Common myeloid progenitor, CD34-positive (primary cell): ENCODE data around the gene ACADVL.

Experiments used
- CTCF ChIA-PET: fragments of 350-600 bp; sonication (Branson Sonifier 250); formaldehyde crosslinking; loops from one replicate; lab custom pipeline; 2021; ENCODE audit warnings: antibody characterized with exemption; lab: Charles Lee
- POLR2A ChIA-PET: fragments of 350-600 bp; sonication (Branson Sonifier 250); formaldehyde crosslinking; loops from one replicate; lab custom pipeline; 2021; ENCODE audit warnings: antibody characterized with exemption; lab: Charles Lee
- DNase-seq, 3 donors: peaks; one replicate each; pipeline versions ENCODE4 v3.0.0 to v3.0.0-alpha.2; 2013
- H3K27ac ChIP-seq, 2 experiments: 1 replicate in 1 of 2; 2 replicates in 1 of 2; pipeline ENCODE4 v1.7.0; 2013; ENCODE audit warnings: inconsistent platforms in 2 of 2, low read length in 2 of 2, mild to moderate bottlenecking in 2 of 2, low read depth in 1 of 2, moderate library complexity in 1 of 2; ENCODE audit not compliant: severe bottlenecking in 2 of 2, insufficient read depth in 1 of 2, poor library complexity in 1 of 2
- H3K27me3 ChIP-seq, 5 experiments: replicated peaks in 2 of 5; 1 replicate in 3 of 5; 2 replicates in 2 of 5; pipeline versions ENCODE4 v1.6.1 to v1.7.0; 2013; ENCODE audit warnings: low read length in 4 of 5, mild to moderate bottlenecking in 2 of 5, moderate library complexity in 2 of 5, inconsistent platforms in 1 of 5; ENCODE audit not compliant: insufficient read depth in 5 of 5, control insufficient read depth in 4 of 5
- H3K36me3 ChIP-seq, 4 experiments: 1 replicate in 2 of 4; 2 replicates in 2 of 4; pipeline versions ENCODE4 v1.6.1 to v1.7.0; 2013; ENCODE audit warnings: low read length in 3 of 4, control low read depth in 1 of 4, mild to moderate bottlenecking in 1 of 4; ENCODE audit not compliant: control insufficient read depth in 4 of 4, insufficient read depth in 4 of 4
- H3K4me1 ChIP-seq, 4 experiments: 1 replicate in 3 of 4; 2 replicates in 1 of 4; pipeline versions ENCODE4 v1.6.1 to v1.7.1; 2013; ENCODE audit warnings: low read length in 3 of 4, mild to moderate bottlenecking in 3 of 4, control low read depth in 1 of 4, inconsistent platforms in 1 of 4, moderate library complexity in 1 of 4; ENCODE audit not compliant: control insufficient read depth in 4 of 4, insufficient read depth in 4 of 4; ENCODE audit errors: control extremely low read depth in 1 of 4
- H3K4me3 ChIP-seq, 7 experiments: 1 replicate in 4 of 7; 2 replicates in 3 of 7; pipeline versions ENCODE4 v1.5.1 to v1.7.0; 2013; ENCODE audit warnings: mild to moderate bottlenecking in 7 of 7, low read length in 6 of 7, moderate library complexity in 6 of 7, inconsistent platforms in 2 of 7, low read depth in 2 of 7, control low read depth in 1 of 7; ENCODE audit not compliant: insufficient read depth in 4 of 7, control insufficient read depth in 1 of 7; ENCODE audit errors: extremely low read depth in 1 of 7
- H3K9me3 ChIP-seq, 5 experiments: 1 replicate in 4 of 5; 2 replicates in 1 of 5; pipeline versions ENCODE4 v1.6.1 to v1.7.1; 2013; ENCODE audit warnings: low read length in 4 of 5, mild to moderate bottlenecking in 2 of 5, inconsistent platforms in 1 of 5, low read depth in 1 of 5, moderate library complexity in 1 of 5; ENCODE audit not compliant: control insufficient read depth in 4 of 5, insufficient read depth in 2 of 5; ENCODE audit errors: control extremely low read depth in 1 of 5
- WGBS: methylation state at CpG from one replicate; pipeline ENCODE4 v1.1.5; 2013; ENCODE audit not compliant: insufficient coverage; 5-methylcytosine and 5-hydroxymethylcytosine counted together

Gene ACADVL

DNA sequence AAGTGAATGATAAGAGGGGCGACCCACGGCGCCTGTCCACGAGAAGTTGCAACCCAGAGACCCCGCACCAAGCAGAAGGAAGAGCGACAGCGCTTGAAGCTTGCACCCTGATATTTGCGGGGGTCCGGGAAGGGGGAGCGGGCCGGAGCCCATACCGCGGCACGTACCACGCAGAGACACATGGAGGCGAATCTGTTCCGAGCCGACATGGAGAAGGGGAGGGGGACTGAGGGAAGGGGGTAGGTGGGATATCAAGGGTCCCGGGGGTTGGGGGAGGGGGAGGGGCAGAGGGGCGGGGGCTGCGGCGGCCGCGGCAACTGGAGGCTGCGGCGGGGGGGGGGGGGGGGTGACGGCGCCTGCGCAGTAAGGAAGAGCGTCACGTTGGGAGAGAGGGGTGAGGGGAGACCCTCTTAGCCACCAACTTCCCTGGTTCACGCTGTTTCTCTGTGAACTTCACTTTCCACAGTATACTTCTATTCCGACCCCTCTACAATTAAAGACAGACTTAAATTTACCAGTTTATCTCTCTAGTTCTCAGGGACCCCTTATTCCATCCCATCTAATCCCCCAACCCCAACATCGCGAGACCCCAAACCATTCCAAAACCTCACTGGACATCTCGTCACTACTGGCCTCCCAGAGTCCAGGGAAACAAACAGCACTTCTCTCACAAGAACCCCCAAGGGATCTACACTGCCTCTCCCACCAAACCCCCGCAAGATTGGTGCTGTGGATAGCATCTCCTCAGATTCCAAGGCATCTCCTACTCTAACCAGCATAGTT is 8.1 kb upstream of the ACADVL start:
- no peaks in the 10 kb centered on the region for H3K27me3 ChIP-seq
- no peak for DNase-seq
- peaks cover 8 to 36% (median 29%) of the 10 kb centered on the region in 4 experiments for H3K4me1 ChIP-seq
- ChIA-PET POLR2A (no interaction called here), CTCF (interaction anchor here (0.7 kb wide), 1 partner anchor 9 kb away, joined by 3 read pairs; no protein-coding TSS in a partner anchor)
- WGBS, result 75% methylated on average over 8 of the region's 37 CpGs
- H3K27ac ChIP-seq, result no peak overlapping the region
- H3K9me3 ChIP-seq, result no peaks in the 10 kb centered on the region
- no peak overlapping the region for H3K4me3 ChIP-seq
- peaks cover 0 to 5% (median 0%) of the 10 kb centered on the region in 4 experiments for H3K36me3 ChIP-seq

DNA sequence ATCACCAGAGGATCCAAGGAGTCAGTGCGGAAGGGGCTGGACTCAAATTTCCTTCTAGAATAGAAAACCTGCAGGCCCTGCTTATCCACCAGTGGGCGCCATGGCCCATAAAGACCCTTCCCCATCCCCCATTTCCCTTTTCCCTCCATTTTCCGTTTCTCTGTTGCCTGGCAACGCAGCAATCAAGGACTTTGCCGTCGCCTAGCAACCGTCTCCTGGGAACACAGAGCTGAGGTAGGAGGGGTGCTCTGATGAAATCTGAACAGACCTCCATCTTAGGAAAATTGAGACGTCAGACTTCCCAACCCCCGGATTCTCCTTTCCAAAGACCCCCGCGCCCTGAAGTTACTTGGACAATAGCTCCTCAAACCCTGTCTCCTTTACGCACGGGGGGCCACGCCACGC is 5.8 kb upstream of the ACADVL start:
- peaks cover 0 to 5% (median 0%) of the 10 kb centered on the region in 4 experiments for H3K36me3 ChIP-seq
- peak overlapping the region in 6 of 7 experiments; percentile 49 to 82 (median 68) for H3K4me3 ChIP-seq
- H3K9me3 ChIP-seq, result no peaks in the 10 kb centered on the region
- 8% methylated on average over 14 of the region's 15 CpGs for WGBS
- H3K27ac ChIP-seq, result peak overlapping the region; percentile 87 to 94
- ChIA-PET CTCF (interaction anchor here (0.8 to 2.7 kb wide), 10 partner anchors 20 to 168 kb away, joined by 3 to 17 read pairs (median 4); partner anchors contain the start of genes CTDNEP1, DVL2 and PHF23), POLR2A (interaction anchor here (1.1 kb wide), 1 partner anchor 25 kb away, joined by 4 read pairs; no protein-coding TSS in a partner anchor)
- H3K27me3 ChIP-seq, result no peaks in the 10 kb centered on the region
- H3K4me1 ChIP-seq, result peaks cover 8 to 53% (median 46%) of the 10 kb centered on the region in 4 experiments
- DNase-seq, result peak; percentile 93 to 97 (median 96)

DNA sequence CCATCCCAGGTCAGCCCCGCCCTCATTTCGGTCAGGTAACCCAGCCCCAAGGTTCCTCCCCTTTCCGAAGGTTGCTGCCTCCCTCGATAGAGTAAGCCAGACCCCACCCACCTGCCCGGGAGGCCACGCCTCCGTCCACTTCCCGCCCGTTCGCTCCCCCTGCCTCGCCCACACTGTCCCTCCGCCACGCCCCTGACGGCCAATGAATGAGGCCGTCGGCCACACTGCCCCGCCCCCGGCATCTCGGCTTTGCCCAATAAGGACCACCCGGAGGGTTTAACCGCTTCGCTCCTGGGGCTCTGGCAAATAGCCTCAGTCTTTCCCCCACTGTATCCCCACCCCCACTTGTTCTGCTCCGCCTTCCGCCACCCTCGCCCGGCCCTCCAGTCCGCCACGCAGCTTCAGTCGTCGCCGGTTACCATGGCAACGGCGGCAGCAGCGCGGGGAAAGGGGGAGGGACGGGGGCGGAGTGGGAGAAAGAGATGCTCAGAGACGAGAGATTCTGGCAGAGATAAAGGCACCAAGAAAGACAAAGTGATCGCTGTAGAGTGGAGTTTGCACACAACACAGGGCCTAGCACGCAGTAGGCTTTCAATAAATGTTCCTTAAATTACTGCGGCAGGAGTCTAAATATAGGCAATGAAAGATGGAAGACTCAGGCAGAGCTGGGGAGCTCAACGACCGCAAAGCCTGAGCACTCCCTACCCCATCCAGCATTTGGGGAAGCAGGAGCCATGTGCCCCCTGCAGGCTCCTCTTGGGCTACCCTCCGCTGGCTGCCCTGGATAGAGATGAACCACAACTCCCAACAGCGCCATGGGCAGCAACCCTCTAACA is 5.2 kb upstream of the ACADVL start:
- peaks cover 0 to 5% (median 0%) of the 10 kb centered on the region in 4 experiments for H3K36me3 ChIP-seq
- H3K9me3 ChIP-seq, result no peaks in the 10 kb centered on the region
- peak overlapping the region; percentile 87 to 94 for H3K27ac ChIP-seq
- CTCF ChIA-PET, result interaction anchor here (0.6 to 2.7 kb wide), 11 partner anchors 16 to 169 kb away, joined by 3 to 17 read pairs (median 4); partner anchors contain the start of genes CTDNEP1, DVL2 and PHF23
- 0% methylated on average over 30 of the region's 45 CpGs for WGBS
- peak overlapping the region; percentile 40 to 82 (median 67) for H3K4me3 ChIP-seq
- DNase-seq, result peak; percentile 97 to 99 (median 99)
- POLR2A ChIA-PET, result interaction anchor here (1.1 kb wide), 1 partner anchor 24 kb away, joined by 4 read pairs; no protein-coding TSS in a partner anchor
- H3K4me1 ChIP-seq, result peaks cover 8 to 59% (median 52%) of the 10 kb centered on the region in 4 experiments
- no peaks in the 10 kb centered on the region for H3K27me3 ChIP-seq

DNA sequence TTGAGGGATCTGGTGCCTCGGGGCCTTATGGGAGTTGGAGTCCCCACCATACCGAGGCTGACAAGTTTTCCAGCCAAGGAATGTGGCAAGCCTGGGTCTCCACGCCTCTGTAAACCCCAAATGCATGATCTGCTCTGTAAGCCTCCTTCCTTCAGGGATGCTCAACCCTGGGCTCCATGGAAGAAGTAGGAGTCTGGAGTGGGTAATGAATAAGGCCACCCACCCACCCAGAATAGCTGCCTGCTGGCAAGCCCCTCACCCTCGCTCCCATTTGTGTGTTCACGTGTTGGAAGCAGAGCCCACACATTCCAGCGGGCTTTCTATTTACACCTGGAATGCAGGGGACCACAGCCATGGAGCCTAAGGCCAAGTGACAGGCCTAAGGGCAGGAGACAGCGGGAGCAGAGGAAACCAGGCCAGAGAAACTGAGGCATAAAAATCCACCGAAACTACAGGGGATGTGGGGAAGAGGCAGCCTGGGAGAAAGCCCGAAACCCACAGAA is 4.6 kb upstream of the ACADVL start:
- ChIA-PET POLR2A (interaction anchor here (0.5 to 1.0 kb wide), 2 partner anchors 23 to 42 kb away, joined by 3 to 5 read pairs; no protein-coding TSS in a partner anchor), CTCF (interaction anchor here (1.0 to 2.7 kb wide), 8 partner anchors 9 to 169 kb away, joined by 3 to 17 read pairs (median 4); partner anchors contain the start of gene CTDNEP1)
- Histone ChIP-seq H3K27ac (peak overlapping the region; percentile 87 to 94), H3K27me3 (no peaks in the 10 kb centered on the region), H3K4me3 (peak overlapping the region in 6 of 7 experiments; percentile 47 to 82 (median 68)), H3K36me3 (peaks cover 0 to 4% (median 0%) of the 10 kb centered on the region in 4 experiments), H3K9me3 (no peaks in the 10 kb centered on the region), H3K4me1 (peaks cover 8 to 64% (median 55%) of the 10 kb centered on the region in 4 experiments)
- WGBS, result 13% methylated on average over 6 of the region's 9 CpGs
- no peak for DNase-seq

DNA sequence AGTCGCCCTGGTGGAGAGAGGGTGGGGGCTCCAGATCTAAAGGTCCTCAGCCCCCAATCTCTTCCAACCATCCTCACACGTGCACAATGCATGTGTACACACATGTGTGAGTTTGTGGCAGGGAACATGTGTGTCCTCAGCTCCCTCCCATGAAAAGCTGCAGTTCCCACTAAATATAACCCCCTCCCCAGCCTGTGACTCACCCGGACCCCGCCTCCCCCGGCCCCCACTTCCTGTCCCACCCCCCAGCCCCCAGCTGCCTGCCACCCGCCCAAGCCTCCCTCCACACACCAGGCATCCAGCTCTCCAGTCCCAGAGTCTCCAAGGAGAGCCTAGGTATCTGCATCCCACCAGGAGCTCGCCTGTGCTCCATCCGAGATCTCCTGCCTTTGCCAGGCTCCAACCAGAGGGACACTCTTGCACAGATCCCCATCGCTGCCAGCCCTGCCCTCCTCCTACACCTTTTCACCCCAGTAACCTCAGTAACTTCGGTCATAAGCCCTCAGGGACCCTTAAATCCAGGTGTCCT is 4.0 kb upstream of the ACADVL start:
- H3K4me1 ChIP-seq, result peaks cover 8 to 69% (median 60%) of the 10 kb centered on the region in 4 experiments
- no peaks in the 10 kb centered on the region for H3K9me3 ChIP-seq
- peak overlapping the region in 6 of 7 experiments; percentile 47 to 82 (median 70) for H3K4me3 ChIP-seq
- CTCF ChIA-PET, result interaction anchor here (0.9 to 2.7 kb wide), 6 partner anchors 9 to 170 kb away, joined by 3 to 17 read pairs (median 4); no protein-coding TSS in a partner anchor
- peak overlapping the region in 1 of 2 experiments; percentile 41 for H3K27ac ChIP-seq
- POLR2A ChIA-PET, result interaction anchor here (0.5 to 1.0 kb wide), 2 partner anchors 22 to 41 kb away, joined by 3 to 5 read pairs; no protein-coding TSS in a partner anchor
- H3K27me3 ChIP-seq, result no peaks in the 10 kb centered on the region
- no peaks in the 10 kb centered on the region for H3K36me3 ChIP-seq
- 36% methylated on average over 4 of the region's 10 CpGs for WGBS
- DNase-seq, result peak in 1 of 3 donors; percentile 60
